Ammon's horn (tissue), 1 donor: ENCODE results near the gene UBQLN3.

Source experiments
- DNase-seq: peaks from one replicate; pipeline ENCODE4 v3.0.0-alpha.2; 2016; ENCODE audit warnings: low spot score

UBQLN3 gene

GRCh38 chr11:5509803-5510202 is at the start of gene UBQLN3:
TSS of gene UBQLN3 (minus strand) at chr11:5509957. CDS start at chr11:5509558, 399 bp downstream.
- DNase-seq = no peak

- no peak for DNase-seq
Observed at GRCh38 chr11:5557751-5558150, 48.0 kb upstream of the UBQLN3 start.

GRCh38 chr11:5556596-5557188 is 46.9 kb upstream of the UBQLN3 start:
- DNase-seq = no peak

- no peak for DNase-seq
Observed at GRCh38 chr11:5553343-5553742, 43.6 kb upstream of the UBQLN3 start.

- no peak for DNase-seq
Observed at GRCh38 chr11:5550440-5551095, 40.8 kb upstream of the UBQLN3 start.

GRCh38 chr11:5548440-5548839 is 38.7 kb upstream of the UBQLN3 start, which contains the start of gene OR52H1:
TSS of gene OR52H1 (minus strand) at chr11:5548540. CDS start at chr11:5545505, 3,035 bp downstream.
- DNase-seq = no peak

- no peak for DNase-seq
Observed at GRCh38 chr11:5547982-5548381, 38.2 kb upstream of the UBQLN3 start.

- DNase-seq = no peak
Observed at GRCh38 chr11:5546457-5546856, 36.7 kb upstream of the UBQLN3 start.

- no peak for DNase-seq
Observed at GRCh38 chr11:5541427-5541826, 31.7 kb upstream of the UBQLN3 start.

GRCh38 chr11:5536482-5536881 is 26.7 kb upstream of the UBQLN3 start:
- DNase-seq = no peak

GRCh38 chr11:5534046-5534445 is 24.3 kb upstream of the UBQLN3 start:
- no peak for DNase-seq

- no peak for DNase-seq
Observed at GRCh38 chr11:5531053-5531831, 21.5 kb upstream of the UBQLN3 start.

GRCh38 chr11:5528495-5528894 is 18.7 kb upstream of the UBQLN3 start:
- no peak for DNase-seq

- no peak for DNase-seq
Observed at GRCh38 chr11:5527716-5528115, 18.0 kb upstream of the UBQLN3 start.

- DNase-seq = no peak
Observed at GRCh38 chr11:5524756-5525155, 15.0 kb upstream of the UBQLN3 start.

- DNase-seq = no peak
Observed at GRCh38 chr11:5522308-5522707, 12.6 kb upstream of the UBQLN3 start.

- no peak for DNase-seq
Observed at GRCh38 chr11:5521540-5521939, 11.8 kb upstream of the UBQLN3 start.

- no peak for DNase-seq
Observed at GRCh38 chr11:5516599-5516998, 6.8 kb upstream of the UBQLN3 start, which contains the start of gene UBQLNL. TSS of gene UBQLNL (minus strand) at chr11:5516699. CDS start at chr11:5516441, 258 bp downstream.

GRCh38 chr11:5514841-5515240 is 5.1 kb upstream of the UBQLN3 start:
- DNase-seq = no peak

GRCh38 chr11:5508605-5509004 is 1.2 kb downstream of the UBQLN3 start:
- no peak for DNase-seq

- DNase-seq = no peak
Observed at GRCh38 chr11:5507933-5508305, 1.8 kb downstream of the UBQLN3 start.

GRCh38 chr11:5507177-5507932 is 2.4 kb downstream of the UBQLN3 start:
- DNase-seq = no peak
